ENCODE results near the gene PLA1A. TPM values are rescaled to one million over a fixed set of nuclear protein-coding genes. Genes with fewer than 3 reads are reported as not detected.
A peak's percentile ranks its signal among the peaks of the same experiment; 100 is the strongest.
"Not testable (repeated sequence)": the region's sequence is repeated elsewhere in the genome, so short reads cannot be mapped to it uniquely, and the experiment has no call there.

Gene PLA1A
- total and polyA plus RNA-seq, 10 of the 15 experiments (the other 5 are each of a cell fraction or from before 2014, with no cell fraction given): 2.9 to 106 (median 4.8) TPM

DNA sequence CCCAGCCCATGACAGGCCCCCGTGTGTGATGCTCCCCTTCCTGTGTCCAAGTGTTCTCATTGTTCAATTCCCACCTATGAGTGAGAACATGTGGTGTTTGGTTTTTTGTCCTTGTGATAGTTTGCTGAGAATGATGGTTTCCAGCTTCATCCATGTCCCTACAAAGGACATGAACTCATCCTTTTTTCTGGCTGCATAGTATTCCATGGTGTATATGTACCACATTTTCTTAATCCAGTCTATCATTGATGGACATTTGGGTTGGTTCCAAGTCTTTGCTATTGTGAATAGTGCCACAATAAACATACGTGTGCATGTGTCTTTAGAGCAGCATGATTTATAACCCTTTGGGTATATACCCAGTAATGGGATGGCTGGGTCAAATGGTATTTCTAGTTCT is 34.4 kb upstream of the PLA1A start:
- Histone ChIP-seq H3K4me1 (ENCODE audit: control insufficient read depth, insufficient read depth, low read length) (peaks cover 14% of the 10 kb centered on the region), H3K4me2 (ENCODE audit: control insufficient read depth, insufficient read depth) (peak overlapping the region; percentile 33; the same call in 1 of the 2 replicates), H3K79me2 (ENCODE audit: control insufficient read depth, insufficient read depth, low read length) (peaks cover 41% of the 10 kb centered on the region), H3K27ac (ENCODE audit: control insufficient read depth, insufficient read depth) (peak overlapping the region; percentile 98)
- 100% methylated on average over 1 of the region's 2 CpGs for whole genome bisulfite sequencing (ENCODE audit: insufficient coverage, insufficient replicate concordance, low lambda C conversion rate, missing lambda C conversion rate)
- RAD21 ChIA-PET (ENCODE audit: unreplicated experiment): interaction anchor here (0.9 to 11.9 kb wide), 8 partner anchors 15 to 113 kb away, joined by 3 to 239 read pairs (median 8); partner anchors contain the start of genes ADPRH and COX17
- H3K4me3 ChIP-seq; H2AFZ ChIP-seq (ENCODE audit: control insufficient read depth, low read depth, low read length); H3K9ac ChIP-seq (ENCODE audit: control insufficient read depth, insufficient read depth, low read length); H3K36me3 ChIP-seq (ENCODE audit: control insufficient read depth in 2 of 2, insufficient read depth in 2 of 2, low read length in 1 of 2); H3K27me3 ChIP-seq (replicated peaks in 1 of 2; ENCODE audit: control insufficient read depth in 2 of 2, insufficient read depth in 2 of 2, low read length in 1 of 2); DNase-seq (ENCODE audit: low read depth, low spot score); BruUV-seq (replicated peaks); ATAC-seq; in situ Hi-C loops (cut with MboI); FAIRE-seq; H4K20me1 ChIP-seq (ENCODE audit: control insufficient read depth, insufficient read depth); H3K9me3 ChIP-seq (replicated peaks; ENCODE audit: control insufficient read depth, insufficient read depth, low read length): not testable (repeated sequence)
- POLR2A ChIA-PET: interaction anchor here (1.0 to 2.3 kb wide), 8 partner anchors 17 to 136 kb away, joined by 3 to 44 read pairs (median 6); partner anchors contain the start of genes ADPRH and COX17
- SMC1A ChIA-PET (ENCODE audit: uncharacterized antibody, unreplicated experiment): interaction anchor here (2.0 to 8.9 kb wide), 7 partner anchors 12 to 119 kb away, joined by 7 to 151 read pairs (median 10); partner anchors contain the start of genes ADPRH and PLA1A
- CTCF ChIA-PET: interaction anchor here (1.1 to 2.7 kb wide), 4 partner anchors 13 to 37 kb away, joined by 4 to 22 read pairs (median 10); partner anchors contain the start of gene ADPRH
- 0 out of 2 replicates have a peak, but pooled peaks have one; percentile 43 for TF ChIP-seq ZNF217 (IDR thresholded peaks at IDR 0.05)
- intact Hi-C loops (cut with micrococcal nuclease; ENCODE audit: unreplicated experiment): loop anchor here (2.0 kb wide), 1 partner anchor 269 kb away; the partner anchor contains the start of gene ARHGAP31

DNA sequence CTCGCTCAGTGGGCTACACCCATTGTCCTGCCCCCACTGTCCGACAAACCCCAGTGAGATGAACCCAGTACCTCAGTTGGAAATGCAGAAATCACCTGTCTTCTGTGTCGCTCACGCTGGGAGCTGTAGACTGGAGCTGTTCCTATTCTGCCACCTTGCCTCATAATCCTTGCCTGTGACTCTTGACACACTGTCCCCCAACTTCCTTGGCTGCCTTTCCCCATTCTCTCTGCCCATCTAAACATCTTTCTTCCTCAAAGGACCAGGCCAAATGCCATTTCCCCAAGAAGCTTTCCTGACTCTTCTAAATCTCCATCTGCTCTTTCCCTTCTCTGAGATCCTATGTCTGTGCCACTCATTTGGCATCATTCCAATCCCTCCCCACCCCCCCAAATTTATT is 28.5 kb upstream of the PLA1A start:
- POLR2A ChIA-PET: interaction anchor here (0.9 to 5.8 kb wide), 3 partner anchors 9 to 27 kb away, joined by 3 to 46 read pairs (median 5); partner anchors contain the start of genes ADPRH and CD80
- Histone ChIP-seq H3K9me3 (replicated peaks; ENCODE audit: control insufficient read depth, insufficient read depth, low read length) (no peaks in the 10 kb centered on the region; the same call in 2 of the 3 replicates), H3K9ac (ENCODE audit: control insufficient read depth, insufficient read depth, low read length) (no peak overlapping the region), H3K36me3 (ENCODE audit: control insufficient read depth in 2 of 2, insufficient read depth in 2 of 2, low read length in 1 of 2) (no peaks in the 10 kb centered on the region), H4K20me1 (ENCODE audit: control insufficient read depth, insufficient read depth) (no peaks in the 10 kb centered on the region), H3K27me3 (replicated peaks in 1 of 2; ENCODE audit: control insufficient read depth in 2 of 2, insufficient read depth in 2 of 2, low read length in 1 of 2) (no peaks in the 10 kb centered on the region), H3K4me2 (ENCODE audit: control insufficient read depth, insufficient read depth) (no peak overlapping the region), H3K27ac (ENCODE audit: control insufficient read depth, insufficient read depth) (no peak overlapping the region), H3K4me3 (no peak overlapping the region), H3K4me1 (ENCODE audit: control insufficient read depth, insufficient read depth, low read length) (peaks cover 14% of the 10 kb centered on the region), H3K79me2 (ENCODE audit: control insufficient read depth, insufficient read depth, low read length) (peaks cover 3% of the 10 kb centered on the region; the same call in 1 of the 2 replicates), H2AFZ (ENCODE audit: control insufficient read depth, low read depth, low read length) (no peak overlapping the region)
- CTCF ChIA-PET: interaction anchor here (1.2 to 2.6 kb wide), 4 partner anchors 9 to 31 kb away, joined by 5 to 12 read pairs (median 8); partner anchors contain the start of genes ADPRH and CD80
- TF ChIP-seq RBBP5 (conservative IDR thresholded peaks at IDR 0.05): no peak
- TF ChIP-seq, protein P1, sequence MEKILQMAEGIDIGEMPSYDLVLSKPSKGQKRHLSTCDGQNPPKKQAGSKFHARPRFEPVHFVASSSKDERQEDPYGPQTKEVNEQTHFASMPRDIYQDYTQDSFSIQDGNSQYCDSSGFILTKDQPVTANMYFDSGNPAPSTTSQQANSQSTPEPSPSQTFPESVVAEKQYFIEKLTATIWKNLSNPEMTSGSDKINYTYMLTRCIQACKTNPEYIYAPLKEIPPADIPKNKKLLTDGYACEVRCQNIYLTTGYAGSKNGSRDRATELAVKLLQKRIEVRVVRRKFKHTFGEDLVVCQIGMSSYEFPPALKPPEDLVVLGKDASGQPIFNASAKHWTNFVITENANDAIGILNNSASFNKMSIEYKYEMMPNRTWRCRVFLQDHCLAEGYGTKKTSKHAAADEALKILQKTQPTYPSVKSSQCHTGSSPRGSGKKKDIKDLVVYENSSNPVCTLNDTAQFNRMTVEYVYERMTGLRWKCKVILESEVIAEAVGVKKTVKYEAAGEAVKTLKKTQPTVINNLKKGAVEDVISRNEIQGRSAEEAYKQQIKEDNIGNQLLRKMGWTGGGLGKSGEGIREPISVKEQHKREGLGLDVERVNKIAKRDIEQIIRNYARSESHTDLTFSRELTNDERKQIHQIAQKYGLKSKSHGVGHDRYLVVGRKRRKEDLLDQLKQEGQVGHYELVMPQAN (conservative IDR thresholded peaks at IDR 0.05): no peak
- TF ChIP-seq, protein P2, sequence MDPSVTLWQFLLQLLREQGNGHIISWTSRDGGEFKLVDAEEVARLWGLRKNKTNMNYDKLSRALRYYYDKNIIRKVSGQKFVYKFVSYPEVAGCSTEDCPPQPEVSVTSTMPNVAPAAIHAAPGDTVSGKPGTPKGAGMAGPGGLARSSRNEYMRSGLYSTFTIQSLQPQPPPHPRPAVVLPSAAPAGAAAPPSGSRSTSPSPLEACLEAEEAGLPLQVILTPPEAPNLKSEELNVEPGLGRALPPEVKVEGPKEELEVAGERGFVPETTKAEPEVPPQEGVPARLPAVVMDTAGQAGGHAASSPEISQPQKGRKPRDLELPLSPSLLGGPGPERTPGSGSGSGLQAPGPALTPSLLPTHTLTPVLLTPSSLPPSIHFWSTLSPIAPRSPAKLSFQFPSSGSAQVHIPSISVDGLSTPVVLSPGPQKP (IDR thresholded peaks at IDR 0.05; ENCODE audit: low read depth, low read length): no peak
- TF ChIP-seq LARP7 (IDR thresholded peaks at IDR 0.05): no peak
- no peak for TF ChIP-seq SREBF1 (IDR thresholded peaks at IDR 0.05; ENCODE audit: low read length)
- no peak for TF ChIP-seq NFYB (IDR thresholded peaks at IDR 0.05; ENCODE audit: insufficient read depth, low read depth, low read length)
- TF ChIP-seq NFXL1 (IDR thresholded peaks at IDR 0.05; ENCODE audit: borderline replicate concordance): no peak
- FAIRE-seq: no peak
- SMC1A ChIA-PET (ENCODE audit: uncharacterized antibody, unreplicated experiment): interaction anchor here (1.0 to 3.6 kb wide), 5 partner anchors 9 to 31 kb away, joined by 4 to 35 read pairs (median 7); partner anchors contain the start of genes ADPRH and CD80
- in situ Hi-C loops (cut with MboI) (no loop called here), intact Hi-C loops (cut with micrococcal nuclease; ENCODE audit: unreplicated experiment) (no loop called here)
- BruUV-seq (replicated peaks): no TSS peak
- RAD21 ChIA-PET (ENCODE audit: unreplicated experiment): interaction anchor here (1.6 to 2.0 kb wide), 2 partner anchors 10 to 13 kb away, joined by 5 to 6 read pairs; partner anchors contain the start of gene ADPRH
- WGBS (ENCODE audit: insufficient coverage, insufficient replicate concordance, low lambda C conversion rate, missing lambda C conversion rate): 95% methylated on average over 4 of the region's 4 CpGs
- ATAC-seq: no peak
- DNase-seq (ENCODE audit: low read depth, low spot score): no peak

All from GM12878 (cell line).